Endometrial microvascular endothelial cells (primary cell): Measurements from ENCODE around the gene KRTAP10-4. TPM values are rescaled to one million over a fixed set of nuclear protein-coding genes. Genes with fewer than 3 reads are reported as not detected.
"Not testable (repeated sequence)": the region's sequence is repeated elsewhere in the genome, so short reads cannot be mapped to it uniquely, and the experiment has no call there.

Experiments
- in situ Hi-C: cut with HindIII; loops from 2 replicates; pipeline ENCODE4 v1.10.0; 2017; ENCODE audit warnings: low sequenced_read_pairs, low pct_unique_long_range_greater_than_20kb; ENCODE audit errors: inconsistent ontology term
- total RNA-seq: library from RNA; depleted of rRNA; stranded (reverse); fragments of >200 nt; gene quantifications from one replicate; pipeline ENCODE4 v1.2.3, GENCODE V29; 2015; ENCODE audit errors: inconsistent ontology term

The KRTAP10-4 gene
- total RNA-seq, 1 donor from 2014 or later = not detected

DNA sequence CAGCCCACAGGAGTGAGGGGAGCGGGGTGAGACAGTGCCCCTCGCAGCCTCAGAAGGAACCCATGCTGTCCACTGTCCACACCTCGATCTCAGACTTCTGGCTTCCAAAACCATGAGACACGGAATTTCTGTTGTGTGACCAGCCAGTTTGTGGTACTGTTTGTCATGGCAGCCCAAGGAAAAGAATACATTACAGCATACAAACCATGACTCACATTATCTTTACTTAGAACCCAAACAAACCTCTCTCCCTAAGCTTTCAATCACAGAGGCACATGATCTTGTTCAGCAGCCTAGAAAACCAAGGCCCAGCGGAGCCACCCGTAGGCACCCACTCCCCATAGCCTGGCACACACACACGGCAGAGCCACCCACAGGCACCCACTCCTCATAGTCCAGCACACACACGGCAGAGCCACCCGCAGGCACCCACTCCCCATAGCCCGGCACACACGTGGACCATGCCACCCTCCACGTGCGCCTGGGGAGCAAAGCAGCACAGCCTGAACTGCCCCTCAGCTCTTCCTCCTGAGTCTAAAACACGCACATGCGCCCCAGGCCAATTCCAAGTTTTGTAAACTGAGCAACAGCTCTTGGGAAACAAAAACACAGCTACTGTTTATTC, 458 bp upstream of the KRTAP10-4 start:
- in situ Hi-C loops = no loop called here

DNA sequence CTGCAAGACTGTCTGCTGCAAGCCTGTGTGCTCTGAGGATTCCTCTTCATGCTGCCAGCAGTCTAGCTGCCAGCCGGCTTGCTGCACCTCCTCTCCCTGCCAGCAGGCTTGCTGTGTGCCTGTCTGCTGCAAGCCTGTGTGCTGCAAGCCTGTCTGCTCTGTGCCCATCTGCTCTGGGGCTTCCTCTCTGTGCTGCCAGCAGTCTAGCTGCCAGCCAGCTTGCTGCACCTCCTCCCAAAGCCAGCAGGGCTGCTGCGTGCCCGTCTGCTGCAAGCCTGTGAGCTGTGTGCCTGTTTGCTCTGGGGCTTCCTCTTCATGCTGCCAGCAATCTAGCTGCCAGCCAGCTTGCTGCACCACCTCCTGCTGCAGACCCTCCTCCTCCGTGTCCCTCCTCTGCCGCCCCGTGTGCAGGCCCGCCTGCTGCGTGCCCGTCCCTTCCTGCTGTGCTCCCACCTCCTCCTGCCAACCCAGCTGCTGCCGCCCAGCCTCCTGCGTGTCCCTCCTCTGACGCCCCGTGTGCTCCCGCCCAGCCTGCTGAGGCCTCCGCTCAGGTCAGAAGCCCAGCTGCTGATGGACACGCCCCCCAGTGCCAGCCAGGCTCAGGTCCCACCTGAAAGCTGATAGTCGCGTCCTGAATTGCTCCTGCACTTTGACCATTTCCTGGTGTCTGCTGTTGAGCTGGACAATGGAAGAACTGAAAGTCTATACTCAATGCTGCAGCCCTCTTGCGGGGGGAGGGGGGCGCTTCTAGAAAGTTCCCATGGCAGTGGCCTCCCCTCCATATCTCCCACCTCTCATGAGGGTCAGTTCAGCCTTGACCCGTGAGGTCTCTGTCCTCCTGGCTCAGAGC, 1.2 kb downstream of the KRTAP10-4 start:
- in situ Hi-C loops = no loop called here

DNA sequence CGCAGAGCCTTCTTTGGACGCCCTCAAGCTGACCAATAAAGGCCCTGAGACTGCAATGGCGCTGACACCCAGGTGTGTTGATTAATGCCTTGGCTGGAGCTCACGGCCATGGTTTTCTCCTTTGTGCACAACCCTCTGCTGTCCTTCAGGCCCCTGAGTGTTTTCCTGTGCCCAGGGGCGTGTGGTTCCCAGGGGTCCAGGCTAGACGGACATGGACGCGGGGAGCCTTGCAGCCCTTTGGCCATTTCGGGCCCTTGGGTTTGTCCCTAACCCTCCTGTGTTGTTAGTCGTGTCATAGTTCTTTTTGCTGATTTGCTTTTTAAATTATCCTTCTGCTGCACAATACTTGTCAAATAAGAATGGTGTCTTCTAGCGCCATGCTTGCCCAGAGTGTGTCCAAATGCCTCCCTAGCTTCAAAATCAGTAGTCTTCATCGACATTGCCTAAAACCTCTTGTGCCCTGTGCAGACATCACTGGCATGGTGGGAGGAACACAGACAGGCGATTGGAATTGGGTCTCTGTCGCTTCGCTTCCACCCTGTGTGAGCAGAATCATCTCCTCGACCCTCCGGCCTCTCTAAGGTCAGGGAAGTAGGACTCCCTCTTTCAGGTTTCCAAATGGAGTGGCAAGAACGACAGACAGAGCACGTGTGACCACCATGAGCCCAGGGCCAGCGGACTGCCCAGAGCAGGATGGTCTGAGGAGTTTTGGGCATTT, 1.9 kb downstream of the KRTAP10-4 start:
- in situ Hi-C loops = no loop called here

DNA sequence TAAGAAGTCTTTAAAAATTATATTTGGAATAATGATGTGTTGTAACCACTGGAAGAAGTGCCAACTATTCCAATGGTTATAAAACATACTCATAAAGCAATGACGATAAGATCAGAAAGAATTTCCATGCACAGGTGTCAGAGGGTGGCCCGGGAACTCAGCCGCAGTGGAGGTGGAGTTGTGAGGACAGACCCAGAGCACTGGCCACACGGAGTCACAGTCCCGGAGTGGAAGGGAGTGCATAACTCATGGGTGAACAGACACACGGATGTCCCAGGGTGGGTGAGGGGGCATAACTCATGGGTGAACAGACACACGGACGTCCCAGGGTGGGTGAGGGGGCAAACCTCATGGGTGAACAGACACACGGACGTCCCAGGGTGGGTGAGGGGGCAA, 2.5 kb downstream of the KRTAP10-4 start:
- in situ Hi-C loops = no loop called here

DNA sequence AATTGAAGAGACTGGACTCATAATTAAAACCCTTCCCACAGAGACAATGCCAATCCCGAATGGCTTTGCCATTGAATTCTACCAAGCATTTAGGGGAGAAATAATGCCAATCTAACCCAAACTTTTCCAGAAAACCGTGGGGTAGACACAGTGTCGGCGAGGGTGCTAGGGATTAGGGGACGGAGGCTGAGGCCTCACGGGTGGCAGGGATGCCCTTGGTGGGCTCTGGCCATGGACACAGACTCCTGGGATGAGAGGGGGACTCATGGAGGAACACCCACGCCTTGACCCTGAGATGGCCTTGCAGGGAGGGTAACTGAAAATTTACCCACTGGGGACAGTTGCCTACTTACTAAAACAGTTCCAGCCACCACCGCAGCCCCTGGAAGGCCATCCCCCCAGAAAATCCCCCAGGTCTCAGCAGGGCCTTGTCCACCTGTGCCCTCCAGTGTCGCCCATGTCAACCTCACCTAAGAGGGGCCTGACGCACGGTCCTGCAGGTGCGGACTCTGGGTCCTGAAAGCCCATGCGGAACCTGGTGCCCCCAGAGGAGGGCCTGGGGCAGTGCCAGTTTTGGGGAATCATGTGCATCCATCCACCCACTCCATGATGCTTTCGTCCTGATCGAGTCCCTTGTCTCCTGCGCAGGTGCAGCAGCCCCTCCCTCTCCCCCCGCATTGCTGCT, 5.0 kb downstream of the KRTAP10-4 start:
- in situ Hi-C loops = no loop called here

DNA sequence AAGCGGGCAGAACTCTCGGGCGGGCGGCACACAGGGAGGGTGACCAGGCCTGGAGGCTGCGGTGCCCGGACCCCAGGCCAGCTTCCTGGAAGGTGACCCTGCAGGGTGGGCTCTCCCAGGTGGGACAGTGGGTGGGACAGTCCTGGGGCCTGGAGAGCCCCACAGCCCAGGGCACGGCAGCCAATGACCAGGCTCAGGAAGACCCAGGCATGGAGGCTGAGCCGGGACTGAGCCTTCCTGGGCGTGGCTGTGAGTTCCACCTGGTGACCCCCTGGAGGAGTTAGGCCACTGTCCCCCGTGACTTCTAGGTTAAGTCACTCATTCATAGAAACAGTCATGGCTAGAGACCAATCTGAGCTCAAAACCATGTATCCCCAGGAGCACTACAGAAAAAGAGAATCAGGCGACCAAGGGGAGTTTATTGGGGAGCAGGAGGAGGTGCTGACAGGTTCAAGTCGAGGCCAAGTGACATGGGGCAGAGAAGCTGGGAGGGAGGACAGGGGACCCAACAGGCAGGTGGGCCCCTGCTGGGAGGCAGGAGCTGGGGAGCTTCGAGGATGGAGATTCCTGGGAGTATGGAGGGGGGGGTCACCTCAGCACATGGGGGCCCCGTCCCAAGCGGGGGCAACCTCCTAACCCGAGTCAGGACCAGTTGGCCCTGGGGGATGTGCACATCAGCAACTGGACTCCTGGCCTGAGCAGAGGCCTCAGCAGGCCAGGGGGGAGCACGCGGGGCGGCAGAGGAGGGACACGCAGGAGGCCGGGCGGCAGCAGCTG, 5.7 kb downstream of the KRTAP10-4 start:
- in situ Hi-C loops = no loop called here

DNA sequence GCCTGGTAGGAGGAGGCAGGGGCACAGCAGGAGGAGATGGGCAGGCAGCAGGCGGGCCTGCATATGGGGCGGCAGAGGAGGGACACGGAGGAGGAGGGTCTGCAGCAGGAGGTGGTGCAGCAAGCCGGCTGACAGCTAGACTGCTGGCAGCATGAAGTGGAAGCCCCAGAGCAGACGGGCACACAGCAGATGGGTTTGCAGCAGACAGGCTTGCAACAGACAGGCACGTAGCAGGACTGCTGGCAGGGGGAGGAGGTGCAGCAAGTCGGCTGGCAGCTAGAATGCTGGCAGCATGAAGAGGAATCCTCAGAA, 6.3 kb downstream of the KRTAP10-4 start:
- in situ Hi-C loops = no loop called here

DNA sequence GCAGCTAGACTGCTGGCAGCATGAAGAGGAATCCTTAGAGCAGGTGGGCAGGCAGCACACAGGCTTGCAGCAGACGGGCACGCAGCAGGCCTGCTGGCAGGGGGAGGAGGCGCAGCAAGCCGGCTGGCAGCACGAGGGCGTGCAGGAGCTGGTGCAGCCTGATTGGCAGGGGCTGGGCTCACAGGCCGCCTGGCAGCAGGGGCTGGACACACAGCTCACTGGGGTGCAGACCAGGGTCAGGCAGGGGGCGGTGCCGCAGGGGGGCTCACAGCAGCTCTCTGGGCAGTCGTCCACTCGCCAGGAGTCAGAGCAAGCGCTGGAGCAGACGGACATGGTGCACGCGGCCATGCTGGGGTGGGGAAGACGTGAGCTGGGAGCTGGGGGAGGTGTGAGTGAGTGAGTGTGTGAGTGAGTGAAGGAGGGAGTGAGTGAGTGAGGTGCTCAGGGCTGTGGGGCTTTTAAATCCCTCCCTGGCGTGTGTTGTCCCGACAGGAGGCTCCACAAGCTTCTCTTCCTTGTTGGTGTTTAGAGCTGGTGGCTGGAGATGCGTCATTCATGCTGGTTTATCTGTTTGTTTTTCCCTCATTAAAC, 6.8 kb downstream of the KRTAP10-4 start, which contains the start of gene KRTAP10-5:
KRTAP10-5 (minus strand) TSS at position 374 of the 591 bp plus-strand sequence; CDS start at position 348, 26 bp downstream.
- in situ Hi-C loops = not testable (repeated sequence)

DNA sequence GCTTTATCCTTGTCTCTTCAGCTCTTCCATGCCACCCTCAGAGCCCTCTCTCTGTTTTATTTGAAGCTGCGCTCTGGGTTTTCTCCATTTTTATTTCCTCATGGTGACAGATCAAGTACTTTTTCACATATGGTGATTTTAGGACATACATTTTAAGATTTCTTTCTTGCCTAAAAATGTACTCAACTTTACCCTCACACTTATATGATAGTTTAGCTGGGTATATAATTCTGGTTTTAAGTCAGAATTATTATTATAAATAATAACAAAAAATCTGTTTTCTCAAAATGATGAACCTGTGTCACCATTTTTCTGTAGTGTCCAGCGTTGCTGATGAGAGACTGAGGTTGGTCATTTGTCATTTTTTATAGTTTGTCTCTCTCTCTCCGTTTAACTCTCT, 7.6 kb downstream of the KRTAP10-4 start:
- in situ Hi-C loops = no loop called here

DNA sequence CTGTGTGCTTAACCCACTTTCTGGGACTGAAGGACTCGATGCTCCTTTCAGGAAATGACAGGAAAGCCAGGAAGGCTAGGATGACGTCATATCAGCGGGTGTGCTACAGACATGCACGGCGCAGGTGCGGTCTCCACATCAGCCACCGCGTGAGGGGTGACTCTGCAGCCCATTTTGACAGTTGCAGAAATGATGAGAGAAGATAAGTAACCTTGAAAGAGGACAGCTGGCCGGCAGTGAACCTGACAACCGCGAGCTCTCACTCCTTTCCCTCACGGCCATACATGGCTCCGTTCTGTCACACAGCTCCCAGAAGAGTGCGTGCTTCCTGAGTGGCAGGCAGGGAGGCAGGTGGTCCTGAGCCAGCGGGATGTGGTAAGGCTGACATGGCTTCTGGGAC, 8.5 kb downstream of the KRTAP10-4 start:
- in situ Hi-C loops = no loop called here

DNA sequence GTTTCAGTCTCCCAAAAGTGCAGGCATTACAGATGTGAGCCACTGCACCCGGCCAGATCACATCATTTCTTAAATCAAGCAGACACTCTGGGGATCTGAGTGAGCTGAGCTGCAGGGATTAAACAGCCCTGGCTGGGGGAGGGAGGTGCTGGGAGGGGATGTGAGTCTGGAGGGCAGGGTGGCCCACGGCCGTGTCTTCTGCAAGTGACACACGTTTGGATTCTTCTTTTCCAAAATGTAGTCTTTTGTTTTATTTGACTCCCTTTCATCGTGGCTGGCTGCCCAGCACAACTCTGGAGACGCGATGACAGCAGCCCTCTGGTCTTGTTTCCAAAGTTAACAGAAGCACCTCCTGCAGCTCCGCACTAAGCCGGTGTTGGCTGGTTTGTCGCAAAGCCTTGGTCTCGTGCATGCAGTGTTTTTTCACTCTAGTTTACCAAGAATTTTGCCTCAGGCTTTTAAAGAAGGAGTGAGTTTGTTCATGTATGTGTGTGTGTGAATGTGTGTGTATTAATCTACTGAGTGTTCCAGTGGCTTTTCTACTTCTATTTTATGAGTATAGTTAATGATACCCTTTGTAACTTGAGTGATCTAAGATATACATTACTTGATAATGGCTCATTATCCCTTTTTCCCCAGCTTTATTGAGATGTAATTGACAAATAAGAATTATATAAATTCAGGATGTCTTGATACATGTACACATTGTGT, 9.7 kb downstream of the KRTAP10-4 start:
- in situ Hi-C loops = no loop called here

DNA sequence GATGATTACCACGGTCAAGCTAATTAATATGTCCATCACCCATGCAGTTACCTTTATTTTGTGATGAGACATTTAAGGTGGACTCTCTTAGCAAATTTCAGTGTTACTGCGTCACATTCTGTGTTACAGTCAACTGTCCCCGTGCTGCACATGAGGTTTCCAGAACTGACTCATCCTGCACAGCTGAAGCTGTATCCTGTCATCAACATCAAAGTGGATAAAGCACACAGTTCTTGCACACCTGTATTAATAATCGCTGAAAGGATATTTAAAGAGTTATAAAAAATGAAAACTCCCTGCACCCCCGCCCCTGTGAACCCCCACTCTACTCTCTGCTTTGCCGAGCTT, 10.2 kb downstream of the KRTAP10-4 start:
- in situ Hi-C loops = no loop called here

DNA sequence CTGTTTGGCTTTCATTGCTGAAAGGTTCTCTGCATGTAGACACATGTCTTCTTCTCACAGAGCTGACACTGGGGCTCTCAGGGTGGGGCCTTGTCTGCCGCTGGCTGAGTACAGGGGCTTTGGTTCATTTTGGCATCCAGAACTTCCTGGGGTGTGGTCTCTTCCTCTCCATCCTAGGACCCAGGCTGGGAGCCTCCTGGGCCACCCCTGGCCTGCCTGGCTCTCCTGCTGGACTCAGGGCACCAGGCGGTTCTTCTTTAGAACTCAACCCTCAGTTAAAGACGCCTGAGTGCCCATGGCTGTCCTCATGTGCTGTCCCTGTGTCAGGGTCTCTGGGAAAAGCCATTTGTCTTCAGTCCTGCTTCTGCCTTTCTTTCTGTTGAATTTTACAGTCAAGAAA, 12.4 kb downstream of the KRTAP10-4 start:
- in situ Hi-C loops = no loop called here

DNA sequence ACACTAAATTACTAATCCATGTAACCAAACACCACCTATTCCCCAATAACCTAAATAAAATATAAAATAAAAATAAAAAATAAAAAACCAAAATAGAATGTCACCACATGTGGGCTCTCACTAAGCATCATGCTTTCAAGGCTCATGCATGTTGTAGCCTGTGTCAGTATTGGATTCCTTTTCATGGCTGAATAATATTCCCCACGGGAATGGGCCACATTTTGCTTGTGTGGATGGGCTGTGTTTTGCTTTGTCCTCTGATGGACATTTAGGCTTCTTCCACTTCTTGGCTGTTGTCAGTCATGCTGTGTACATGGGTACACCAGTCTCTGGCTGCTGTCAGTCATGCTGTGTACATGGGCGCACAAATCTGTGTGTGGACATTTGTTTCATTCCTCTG, 15.6 kb downstream of the KRTAP10-4 start:
- in situ Hi-C loops = no loop called here

DNA sequence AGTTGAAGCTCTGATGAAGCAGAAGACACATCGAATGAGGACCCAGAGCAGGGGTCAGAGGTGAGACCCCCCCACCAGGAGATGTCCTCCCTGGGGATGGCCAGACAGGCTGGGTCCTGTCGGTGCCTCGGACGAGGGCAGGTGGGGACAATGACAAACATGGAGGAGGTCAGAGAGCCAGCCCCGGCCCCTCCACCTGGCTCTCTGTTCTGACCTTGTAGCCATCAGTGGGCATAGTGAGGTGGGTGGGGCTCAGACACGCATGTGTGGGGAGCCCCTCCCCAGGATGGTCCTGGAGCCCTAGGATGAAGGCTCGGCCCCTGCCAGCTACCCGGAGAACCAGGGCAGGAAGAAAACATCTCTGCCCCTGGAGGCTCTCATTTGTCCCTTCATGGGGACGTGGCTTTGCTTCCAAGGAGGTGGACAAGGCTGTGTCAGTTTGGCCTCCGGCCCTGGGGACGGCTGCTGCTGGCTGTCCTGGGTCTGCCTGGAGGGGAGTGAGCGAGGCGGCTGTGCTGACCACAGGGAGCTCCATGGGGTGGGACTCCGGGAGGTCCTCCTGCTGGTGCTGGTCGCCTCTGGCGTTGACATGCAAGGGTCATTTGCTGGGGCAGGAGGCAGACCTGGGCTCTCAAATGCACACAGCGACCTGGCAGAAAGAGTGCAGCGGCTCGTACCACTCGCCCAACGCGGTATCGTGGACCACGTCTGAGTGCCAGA, 16.2 kb downstream of the KRTAP10-4 start:
- in situ Hi-C loops = no loop called here

DNA sequence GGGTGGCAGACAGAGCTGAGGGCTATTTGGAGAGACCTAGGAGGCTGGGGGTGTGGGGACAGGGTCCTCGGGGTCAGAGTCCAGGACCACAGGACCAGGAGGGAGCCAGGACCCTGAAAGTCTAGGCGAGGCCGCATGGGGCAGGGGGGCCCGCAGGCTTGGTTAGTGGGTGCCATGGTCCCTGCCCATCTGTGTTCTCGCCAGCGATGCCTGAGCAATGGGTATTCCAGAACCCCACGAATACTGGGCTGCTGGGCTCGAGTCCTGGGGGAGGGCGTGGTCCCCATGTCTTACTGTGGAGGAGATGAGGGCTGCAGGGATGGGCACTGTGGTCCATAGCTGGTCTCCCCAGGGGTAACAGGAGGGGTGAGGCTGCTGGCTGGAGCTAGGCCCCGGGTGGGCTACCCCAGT, 16.8 kb downstream of the KRTAP10-4 start:
- in situ Hi-C loops = no loop called here
